SH-SY5Y (cell line): ENCODE data around the gene REEP5.

ENCODE experiments used
- GATA2 ChIP-seq: IDR thresholded peaks from 2 replicates; pipeline ENCODE4 v1.6.1; 2011; ENCODE audit warnings: mild to moderate bottlenecking, low read depth, low read length
- GATA3 ChIP-seq: IDR thresholded peaks from 2 replicates; pipeline ENCODE4 v1.6.1; 2011; ENCODE audit warnings: low read depth, mild to moderate bottlenecking, low read length, moderate library complexity

DNA sequence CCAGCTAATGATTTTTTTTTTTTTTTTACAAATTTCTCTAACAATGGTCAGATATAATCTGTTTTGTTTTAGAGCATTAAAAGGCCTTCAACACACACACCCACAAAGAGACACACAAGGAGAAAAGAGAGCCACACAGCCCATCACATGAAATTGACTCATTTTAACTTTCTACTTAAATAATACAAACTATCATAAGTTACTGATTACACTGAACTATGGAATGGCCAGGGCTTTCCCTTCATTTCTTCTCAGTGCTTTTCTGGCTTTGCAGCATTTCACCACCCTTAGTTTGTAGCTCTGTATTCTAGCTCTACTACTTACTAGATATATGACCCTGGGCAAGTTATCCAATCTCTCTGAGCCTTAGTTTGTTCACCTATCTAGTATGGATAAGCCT is 13.2 kb downstream of the REEP5 start:
- TF ChIP-seq GATA2 (no peak), GATA3 (no peak)
